ENCODE measurements around the gene PDP2. TPM values are rescaled to one million over a fixed set of nuclear protein-coding genes. Genes with fewer than 3 reads are reported as not detected.

PDP2 gene
- total and polyA plus RNA-seq, 2 of the 4 experiments (the other 2 are of a cell fraction), result 5.3 to 16.8 TPM

- Histone ChIP-seq H3K27ac (ENCODE audit: insufficient read depth, low read length) (no peak overlapping the region), H3K23ac (ENCODE audit: low read depth, low read length) (no peak overlapping the region), H2AK5ac (ENCODE audit: low read depth, low read length) (no peak overlapping the region), H2BK15ac (ENCODE audit: low read depth, low read length) (no peak overlapping the region), H3K4me3 (ENCODE audit: insufficient read depth, low read depth, low read length) (no peak overlapping the region), H4K20me1 (ENCODE audit: insufficient read depth, low read length) (no peaks in the 10 kb centered on the region), H2AFZ (replicated peaks; ENCODE audit: low read length, poor library complexity) (no peak overlapping the region), H3K79me1 (ENCODE audit: low read depth in 1 of 2, low read length in 2 of 2) (no peaks in the 10 kb centered on the region), H3K9me1 (ENCODE audit: insufficient read depth, low read length) (peaks cover 5% of the 10 kb centered on the region; the same call in 1 of the 2 replicates), H3K4ac (ENCODE audit: low read depth, low read length) (no peak overlapping the region), H3K56ac (ENCODE audit: extremely low read depth, insufficient read depth, low read length) (no peak overlapping the region), H3K18ac (ENCODE audit: low read depth, low read length) (no peak overlapping the region), H3K9me3 (ENCODE audit: control insufficient read depth, insufficient read depth, low read length) (no peaks in the 10 kb centered on the region), H2BK20ac (ENCODE audit: low read depth, low read length) (no peak overlapping the region), H4K5ac (ENCODE audit: low read depth, low read length) (no peak overlapping the region), H4K91ac (ENCODE audit: insufficient read depth, low read depth, low read length) (no peak overlapping the region), H3K4me1 (ENCODE audit: control insufficient read depth, insufficient read depth, low read length) (peaks cover 7% of the 10 kb centered on the region), H4K8ac (ENCODE audit: low read depth in 2 of 2, low read length in 2 of 2) (no peak overlapping the region), H3K9ac (ENCODE audit: low read depth, low read length) (no peak overlapping the region), H2BK5ac (ENCODE audit: low read depth, low read length, poor library complexity, severe bottlenecking) (no peak overlapping the region), H2BK120ac (ENCODE audit: low read depth, low read length) (no peak overlapping the region), H2AK9ac (replicated peaks; ENCODE audit: low read depth, low read length, poor library complexity) (peak overlapping the region; percentile 53), H3K36me3 (ENCODE audit: control insufficient read depth, insufficient read depth, low read length) (peaks cover 6% of the 10 kb centered on the region; the same call in 1 of the 2 replicates), H3K4me2 (ENCODE audit: low read depth, low read length) (no peak overlapping the region), H3K27me3 (ENCODE audit: control insufficient read depth, insufficient read depth, low read length) (no peaks in the 10 kb centered on the region), H3K14ac (replicated peaks; ENCODE audit: low read depth, low read length) (no peak overlapping the region)
- DNase-seq, result no peak
- TF ChIP-seq MXI1 (IDR thresholded peaks at IDR 0.05; ENCODE audit: borderline replicate concordance, low read depth, low read length), result no peak
- no peak for TF ChIP-seq BHLHE40 (IDR thresholded peaks at IDR 0.05; ENCODE audit: low read depth, low read length)
- no peak for TF ChIP-seq MAFK (IDR thresholded peaks at IDR 0.05; ENCODE audit: low read depth, low read length)
- no peak for TF ChIP-seq RAD21 (IDR thresholded peaks at IDR 0.05; ENCODE audit: low read length)
- no peak for TF ChIP-seq RCOR1 (IDR thresholded peaks at IDR 0.05; ENCODE audit: insufficient replicate concordance, low read length)
- no peak for TF ChIP-seq SMC3 (IDR thresholded peaks at IDR 0.05; ENCODE audit: low read depth, low read length)
- TF ChIP-seq ELK1 (IDR thresholded peaks at IDR 0.05; ENCODE audit: borderline replicate concordance, low read depth, low read length), result no peak
- TF ChIP-seq NFE2L2 (IDR thresholded peaks at IDR 0.05; ENCODE audit: low read depth, low read length), result no peak
- TF ChIP-seq CEBPB (IDR thresholded peaks at IDR 0.05; ENCODE audit: low read depth, low read length), result no peak
- no peak for TF ChIP-seq FOS (IDR thresholded peaks at IDR 0.05; ENCODE audit: low read depth, low read length)
- TF ChIP-seq USF2 (IDR thresholded peaks at IDR 0.05; ENCODE audit: low read depth, low read length), result no peak
- TF ChIP-seq POLR2A (IDR thresholded peaks at IDR 0.05; ENCODE audit: low read depth, low read length), result no peak
- TF ChIP-seq CHD1 (IDR thresholded peaks at IDR 0.05; ENCODE audit: low read depth, low read length), result no peak
- no peak for TF ChIP-seq MAZ (IDR thresholded peaks at IDR 0.05; ENCODE audit: borderline replicate concordance, low read depth, low read length)
- no peak for TF ChIP-seq CTCF (conservative IDR thresholded peaks at IDR 0.05; ENCODE audit: low read depth, low read length)
- no peak for TF ChIP-seq RFX5 (IDR thresholded peaks at IDR 0.05; ENCODE audit: low read depth, low read length)
- ATAC-seq (ENCODE audit: low read depth), result no peak
- CTCF ChIA-PET, result interaction anchor here (1.3 to 1.8 kb wide), 3 partner anchors 35 to 65 kb away, joined by 4 to 20 read pairs (median 6); no protein-coding TSS in a partner anchor
- POLR2A ChIA-PET (ENCODE audit: unreplicated experiment), result no interaction called here
- in situ Hi-C loops (cut with MboI; ENCODE audit: low sequenced_read_pairs), result no loop called here
- 71% methylated on average over 1 of the region's 2 CpGs; no CpG with 5 or more reads in 1 of the 2 experiments for WGBS, 2 experiments (ENCODE audit: extremely low coverage in 2 of 2, insufficient read length in 1 of 2)
- dilution Hi-C loops (cut with HindIII; ENCODE audit: low sequenced_read_pairs, unreplicated experiment), result no loop called here
- intact Hi-C loops (cut with micrococcal nuclease), result loop anchor here (2.0 to 10.0 kb wide), 2 partner anchors 41 to 261 kb away; partner anchors contain the start of genes B3GNT9, CES2, CIAO2B and FBXL8
- BruUV-seq (replicated peaks), result no TSS peak
Observed at GRCh38 chr16:66894055-66894454, 13.7 kb downstream of the PDP2 start.
